Activated CD8-positive, alpha-beta memory T cell treated with anti-CD3 and anti-CD28 coated beads, Interleukin-2, amount 50 U/mL, for 1 hour (primary cell): ENCODE results near the gene OGA.

Experiments used
- DNase-seq: peaks from one replicate; pipeline ENCODE4 v3.0.0-alpha.2; 2020; ENCODE audit errors: extremely low read depth

The OGA gene

DNA sequence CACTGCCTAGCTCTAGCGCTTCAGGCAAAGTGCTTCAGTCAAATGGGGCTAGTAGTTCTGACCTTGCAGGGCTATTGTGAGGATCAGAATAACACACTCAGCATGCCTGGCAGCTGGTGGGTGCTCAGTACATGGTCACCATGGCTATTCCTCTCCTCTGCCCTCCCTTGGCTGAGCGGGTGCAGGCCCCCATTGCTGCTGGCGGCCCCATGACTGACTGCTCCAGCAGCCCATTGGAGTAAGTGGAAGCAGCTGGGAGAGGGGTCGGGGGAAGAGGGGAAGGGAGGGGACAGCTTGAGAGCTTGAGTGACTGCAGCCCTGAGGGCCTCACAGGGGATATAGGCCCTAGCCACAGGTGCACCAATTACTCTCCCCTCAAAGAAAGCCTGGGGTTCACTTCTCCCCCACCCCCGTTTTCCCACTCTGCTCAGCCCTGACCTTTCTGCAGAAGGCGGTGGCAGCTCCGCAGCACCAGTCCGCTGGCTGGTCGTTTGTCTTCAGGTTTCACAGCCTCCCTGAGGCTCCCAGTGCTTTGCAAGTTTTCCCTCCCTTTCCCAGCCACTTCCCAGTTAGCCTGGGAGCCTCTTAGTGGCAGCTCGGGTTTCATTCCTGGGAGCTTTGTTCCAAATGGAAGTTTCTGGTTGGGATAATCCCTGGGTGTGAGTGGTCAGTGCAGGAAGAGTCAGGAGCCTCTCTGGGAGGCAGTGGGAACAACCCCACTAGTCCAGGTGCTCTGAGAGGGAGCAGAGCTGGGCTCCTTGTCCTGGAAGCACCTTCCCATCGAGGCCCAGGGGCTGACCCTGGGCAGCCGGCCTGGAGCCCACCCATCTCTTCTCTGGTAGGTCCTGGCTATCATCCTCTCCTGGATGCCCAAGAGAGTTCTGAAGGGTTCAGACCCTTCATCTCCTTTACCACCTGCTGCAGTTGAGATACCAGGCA, 58.7 kb downstream of the OGA start:
- DNase-seq: no peak

DNA sequence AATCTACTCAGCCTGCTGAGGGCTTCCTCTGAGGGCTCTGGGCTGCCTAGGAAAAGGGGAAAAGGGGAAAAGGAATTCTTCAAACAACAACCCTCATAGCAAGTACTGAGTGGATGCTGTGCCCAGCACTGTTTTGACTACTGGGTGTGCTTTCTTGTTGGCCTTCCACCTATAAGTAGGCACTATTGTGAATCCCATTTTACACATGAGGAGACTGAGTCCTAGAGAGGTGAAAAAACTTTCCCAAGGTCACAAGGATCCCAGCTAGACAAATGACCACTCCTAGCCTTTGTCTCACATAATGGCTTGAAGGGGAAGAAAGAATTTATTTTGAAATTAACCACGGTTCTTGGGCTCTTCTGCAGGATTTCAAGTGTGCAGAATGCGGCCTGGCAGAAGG, 59.4 kb downstream of the OGA start:
- DNase-seq: no peak

DNA sequence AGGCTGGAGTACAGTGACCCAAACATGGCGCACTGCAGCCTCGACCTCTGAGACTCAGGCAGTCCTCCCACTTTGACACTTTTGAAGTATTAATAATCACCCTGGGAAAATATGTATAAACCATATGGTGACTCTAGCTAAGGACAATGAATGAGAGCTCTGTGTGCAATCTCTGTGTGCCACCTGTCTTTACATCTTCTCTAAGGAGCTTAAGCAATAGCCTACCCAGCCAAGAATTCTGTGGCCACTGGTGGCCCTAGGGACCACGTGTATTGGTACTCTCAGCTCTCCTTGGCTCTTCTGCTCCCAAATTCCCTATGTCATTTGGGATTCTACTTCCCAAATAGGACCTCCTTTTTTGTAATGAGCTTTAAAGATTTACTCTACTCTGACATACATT, 66.0 kb downstream of the OGA start:
- no peak for DNase-seq

DNA sequence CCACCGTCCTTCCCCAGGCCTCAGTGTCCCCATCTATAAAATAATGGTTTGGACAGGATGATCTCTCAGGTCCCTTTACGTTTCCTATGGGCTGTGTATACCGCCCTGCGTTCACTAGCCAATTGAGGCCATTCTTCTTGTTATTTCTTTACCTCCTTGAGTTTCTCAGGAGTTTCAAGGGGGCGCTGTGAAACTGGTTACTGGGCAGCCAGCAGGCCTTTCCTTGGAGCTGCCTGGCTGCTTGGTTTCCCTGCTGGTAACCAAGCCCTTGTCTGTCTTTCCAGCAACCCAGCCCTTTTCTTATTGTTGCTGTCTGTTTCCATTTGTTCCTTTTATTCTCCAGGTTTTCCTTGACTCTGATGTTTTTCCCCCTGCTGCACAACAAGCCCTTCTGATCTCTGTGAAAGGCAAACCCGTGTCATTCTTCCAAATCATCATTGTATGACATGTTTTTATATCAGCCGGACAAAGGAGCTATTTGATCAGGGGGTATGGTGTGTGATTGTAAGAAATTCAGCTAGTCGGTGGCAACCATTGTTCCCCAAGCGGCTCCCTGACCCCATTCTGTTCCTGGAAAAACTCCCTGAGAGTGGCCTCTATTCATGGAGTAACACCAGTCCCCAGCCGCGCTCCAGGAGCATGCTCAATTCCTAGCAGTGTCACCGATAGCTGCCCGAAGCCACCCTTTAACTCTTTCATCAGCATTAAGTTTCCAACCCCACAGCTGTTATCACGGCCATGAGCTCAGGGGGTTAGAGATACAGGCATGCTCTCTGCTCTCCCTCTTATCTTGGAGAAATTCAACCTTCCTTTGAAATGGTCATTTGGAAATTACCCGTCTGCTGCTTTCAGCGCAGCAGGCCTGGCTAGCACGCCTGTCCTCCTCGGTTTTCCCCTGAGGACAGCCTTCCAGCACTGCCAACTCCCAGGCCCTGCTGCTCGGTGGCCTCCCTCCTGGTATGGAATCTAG, 68.9 kb downstream of the OGA start:
- DNase-seq: no peak

DNA sequence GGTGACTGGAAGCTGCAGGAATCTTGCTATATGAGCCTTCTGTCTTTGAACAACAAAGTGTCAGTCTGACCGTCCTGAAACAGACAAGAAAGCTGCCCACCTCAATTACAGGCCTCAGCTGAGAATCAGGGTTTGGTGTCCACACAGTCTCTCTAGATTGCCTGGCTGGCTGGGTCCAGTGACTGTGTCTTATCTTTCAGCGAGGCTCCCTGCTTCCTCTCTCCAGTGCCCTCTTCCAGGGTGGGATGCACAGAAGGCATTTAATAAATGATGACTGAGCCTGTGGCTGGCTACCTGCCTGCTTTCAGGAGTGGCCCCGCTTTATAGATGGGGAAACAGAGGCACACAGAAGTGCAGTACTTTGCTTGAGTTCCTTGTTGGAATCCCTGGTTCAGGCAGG, 69.7 kb downstream of the OGA start:
- no peak for DNase-seq

DNA sequence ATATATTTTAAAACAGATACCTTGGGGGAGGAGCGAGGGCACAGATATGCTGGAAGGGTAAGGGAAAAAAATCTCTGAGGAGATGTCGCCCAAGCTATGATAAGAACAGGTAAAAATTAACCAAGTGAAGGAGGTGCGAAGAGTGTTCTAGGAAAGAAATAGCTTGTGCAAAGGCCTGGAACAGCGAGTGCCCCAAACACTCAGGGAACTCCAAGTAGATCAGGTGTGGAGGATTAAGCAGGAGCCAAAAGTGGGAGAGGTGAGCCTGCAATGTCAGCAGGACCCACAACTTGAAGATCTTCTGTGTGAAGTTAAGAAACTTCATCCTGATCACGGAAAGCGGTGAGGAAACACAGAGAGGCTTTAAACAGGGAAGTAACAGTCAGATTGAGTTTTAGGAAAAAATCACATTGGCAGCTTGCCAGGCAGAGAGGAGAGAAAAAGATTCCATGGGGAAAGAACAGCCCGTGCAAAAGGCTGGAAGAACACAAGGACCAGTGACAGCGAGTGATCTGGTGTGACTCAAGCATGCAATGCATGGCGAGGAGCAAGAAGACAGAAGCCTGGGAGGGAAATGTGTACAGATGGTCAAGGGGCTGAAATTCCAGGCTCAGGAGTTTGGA, 73.1 kb downstream of the OGA start:
- no peak for DNase-seq

DNA sequence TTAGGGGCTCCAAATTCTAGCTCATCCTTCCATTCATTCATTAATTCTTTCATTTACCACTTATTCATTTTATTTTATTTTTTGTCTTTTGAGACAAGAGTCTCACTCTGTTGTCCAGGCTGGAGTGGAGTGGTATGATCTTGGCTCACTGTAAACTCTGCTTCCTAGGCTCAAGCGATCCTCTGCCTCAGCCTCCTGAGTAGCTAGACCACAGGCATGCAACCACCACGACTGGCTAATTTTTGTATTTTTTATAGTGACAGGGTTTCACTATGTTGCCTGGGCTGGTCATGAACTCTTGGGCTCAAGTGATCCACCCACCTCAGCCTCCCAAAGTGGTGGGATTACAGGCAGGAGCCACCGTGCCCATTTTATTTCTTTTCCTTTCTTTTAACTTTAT, 74.0 kb downstream of the OGA start:
- DNase-seq: no peak

DNA sequence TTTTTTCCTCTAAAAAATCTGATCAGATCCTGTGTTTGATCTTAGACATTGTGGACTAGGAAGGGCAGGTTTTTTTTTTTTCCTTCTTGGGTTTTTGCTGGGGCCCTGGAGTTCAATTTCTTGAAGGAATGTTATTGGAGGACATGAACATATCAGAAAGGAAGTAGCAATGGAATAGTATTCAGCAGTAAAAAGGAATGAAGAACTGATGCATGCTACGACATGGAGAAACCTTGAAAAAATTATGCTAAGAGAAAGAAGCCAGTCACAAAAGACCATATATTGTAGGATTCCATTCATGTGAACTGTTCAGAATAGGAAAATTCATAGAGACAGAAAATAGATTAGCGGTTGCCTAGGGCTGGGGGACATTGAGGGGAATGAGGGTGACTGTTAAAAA, 76.3 kb downstream of the OGA start:
- no peak for DNase-seq

DNA sequence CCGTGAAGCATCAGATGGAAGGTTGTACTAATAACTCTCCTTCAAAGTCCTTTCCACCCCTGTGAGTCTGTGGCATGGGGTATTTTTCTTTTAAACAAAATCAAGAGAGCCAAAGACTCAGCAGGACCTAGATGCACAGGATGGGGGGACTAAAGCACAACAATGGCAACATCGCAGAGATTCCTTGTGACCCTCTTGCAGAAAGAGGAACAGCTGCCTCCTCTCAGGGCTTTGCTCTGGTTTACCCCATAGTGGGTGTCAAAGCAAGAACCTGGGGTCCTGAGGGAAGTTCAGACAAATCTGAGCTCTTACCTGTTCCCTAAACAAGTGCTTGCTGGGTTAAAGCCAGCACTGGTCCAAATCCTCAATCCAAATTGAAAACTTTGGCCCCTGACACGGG, 81.6 kb downstream of the OGA start:
- no peak for DNase-seq
